ENCODE results near the gene SRXN1.

DNA sequence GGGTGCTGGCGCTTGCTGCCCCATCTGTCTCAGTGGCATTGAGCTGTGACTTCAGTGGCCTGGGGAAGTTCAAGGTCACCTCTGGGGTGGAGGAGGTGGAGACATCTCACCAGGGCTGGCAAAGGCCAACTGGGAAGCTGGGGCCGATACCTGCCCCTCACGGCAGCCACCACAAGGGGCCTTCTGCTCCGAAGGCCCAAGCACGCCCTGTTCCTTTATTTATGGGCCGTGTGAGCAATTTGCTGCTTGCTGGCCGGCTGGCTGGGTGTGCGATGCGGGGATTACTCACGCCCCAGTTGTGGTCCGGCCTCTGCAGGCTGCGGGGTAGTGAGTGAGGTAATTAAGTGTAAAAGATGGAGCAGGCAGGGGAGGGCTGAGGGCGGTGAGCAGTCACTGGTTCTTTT is 35.8 kb upstream of the SRXN1 start:
- TF ChIP-seq POLR2AphosphoS5 (IDR thresholded peaks at IDR 0.05; ENCODE audit: low read depth, low read length) = no peak
- no peak for TF ChIP-seq POLR2A (IDR thresholded peaks at IDR 0.05; ENCODE audit: low read depth, low read length)

Measured in GM12892 (cell line).